Coronary artery (tissue), 2 donors: ENCODE results near the gene LDAH.
A peak's percentile ranks its signal among the peaks of the same experiment; 100 is the strongest.
"Not testable (repeated sequence)": the region's sequence is repeated elsewhere in the genome, so short reads cannot be mapped to it uniquely, and the experiment has no call there.

Source experiments
- DNase-seq: peaks from one replicate; pipeline ENCODE4 v3.0.0-alpha.2; 2017; ENCODE audit warnings: low spot score
- H3K27ac ChIP-seq, 2 donors: fragments of 200-600 bp; sonication (generic); one replicate each; pipeline ENCODE4 v1.5.1; 2016 to 2019
- H3K4me3 ChIP-seq: fragments of 200-600 bp; sonication (generic); 2 replicates; pipeline ENCODE4 v1.5.1; 2016; ENCODE audit warnings: mild to moderate bottlenecking, moderate library complexity
- TF ChIP-seq, protein P1 (sequence below): fragments of 200-600 bp; sonication (generic); IDR thresholded peaks from one replicate; pipeline ENCODE4 v1.5.1; 2019; ENCODE audit warnings: antibody characterized with exemption

The LDAH gene

DNA sequence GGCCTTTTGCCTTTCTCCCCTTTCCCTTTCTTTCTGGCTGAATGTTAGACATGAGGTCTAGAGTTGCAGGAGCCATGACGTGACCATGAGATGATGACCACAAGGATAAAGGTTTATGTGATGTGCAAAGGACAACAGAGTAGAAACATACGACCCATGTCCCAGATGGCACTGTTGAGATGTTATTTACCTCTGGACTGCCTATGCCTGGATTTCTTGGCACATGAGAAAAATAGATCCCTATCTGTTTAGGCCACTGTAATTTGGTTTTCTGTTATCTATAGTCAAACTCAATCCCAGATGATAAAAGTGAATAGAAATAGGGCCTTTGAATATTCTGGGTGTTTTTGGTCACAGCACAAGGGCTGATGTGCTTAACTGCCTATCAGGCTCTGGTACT, 97.1 kb downstream of the LDAH start:
- Histone ChIP-seq H3K4me3 (no peak overlapping the region), H3K27ac (no peak overlapping the region)
- DNase-seq = no peak
- TF ChIP-seq, protein P1, sequence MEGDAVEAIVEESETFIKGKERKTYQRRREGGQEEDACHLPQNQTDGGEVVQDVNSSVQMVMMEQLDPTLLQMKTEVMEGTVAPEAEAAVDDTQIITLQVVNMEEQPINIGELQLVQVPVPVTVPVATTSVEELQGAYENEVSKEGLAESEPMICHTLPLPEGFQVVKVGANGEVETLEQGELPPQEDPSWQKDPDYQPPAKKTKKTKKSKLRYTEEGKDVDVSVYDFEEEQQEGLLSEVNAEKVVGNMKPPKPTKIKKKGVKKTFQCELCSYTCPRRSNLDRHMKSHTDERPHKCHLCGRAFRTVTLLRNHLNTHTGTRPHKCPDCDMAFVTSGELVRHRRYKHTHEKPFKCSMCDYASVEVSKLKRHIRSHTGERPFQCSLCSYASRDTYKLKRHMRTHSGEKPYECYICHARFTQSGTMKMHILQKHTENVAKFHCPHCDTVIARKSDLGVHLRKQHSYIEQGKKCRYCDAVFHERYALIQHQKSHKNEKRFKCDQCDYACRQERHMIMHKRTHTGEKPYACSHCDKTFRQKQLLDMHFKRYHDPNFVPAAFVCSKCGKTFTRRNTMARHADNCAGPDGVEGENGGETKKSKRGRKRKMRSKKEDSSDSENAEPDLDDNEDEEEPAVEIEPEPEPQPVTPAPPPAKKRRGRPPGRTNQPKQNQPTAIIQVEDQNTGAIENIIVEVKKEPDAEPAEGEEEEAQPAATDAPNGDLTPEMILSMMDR = no peak

DNA sequence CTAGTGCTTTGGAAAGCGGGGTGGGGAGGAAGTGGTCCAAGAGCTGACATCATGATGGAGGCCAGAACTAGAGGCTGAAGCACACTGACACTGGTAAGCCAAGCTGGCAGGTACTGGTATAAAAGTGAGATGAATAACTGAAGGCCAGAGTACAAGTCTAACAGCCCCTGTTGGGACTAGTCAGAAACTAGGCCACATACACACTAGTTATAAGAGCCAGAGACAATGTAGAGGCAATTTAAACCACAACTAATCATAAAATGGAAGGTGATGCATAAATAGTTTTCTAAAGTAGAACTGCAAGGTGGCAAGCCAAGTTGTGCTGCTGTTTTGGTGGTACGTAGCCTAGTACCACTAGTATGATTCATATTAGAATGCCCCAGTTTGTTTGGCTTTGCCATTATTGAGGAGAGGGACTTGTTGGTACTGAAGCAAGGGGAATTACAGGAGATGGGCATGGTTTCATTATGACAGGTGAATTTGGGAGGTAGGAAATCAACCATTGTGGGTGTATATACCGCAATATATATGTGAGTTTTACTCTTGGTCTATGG, 98.3 kb downstream of the LDAH start:
- H3K27ac ChIP-seq = peak overlapping the region in 1 of 2 donors; percentile 77
- DNase-seq = no peak
- TF ChIP-seq, protein P1 = no peak
- no peak overlapping the region for H3K4me3 ChIP-seq

DNA sequence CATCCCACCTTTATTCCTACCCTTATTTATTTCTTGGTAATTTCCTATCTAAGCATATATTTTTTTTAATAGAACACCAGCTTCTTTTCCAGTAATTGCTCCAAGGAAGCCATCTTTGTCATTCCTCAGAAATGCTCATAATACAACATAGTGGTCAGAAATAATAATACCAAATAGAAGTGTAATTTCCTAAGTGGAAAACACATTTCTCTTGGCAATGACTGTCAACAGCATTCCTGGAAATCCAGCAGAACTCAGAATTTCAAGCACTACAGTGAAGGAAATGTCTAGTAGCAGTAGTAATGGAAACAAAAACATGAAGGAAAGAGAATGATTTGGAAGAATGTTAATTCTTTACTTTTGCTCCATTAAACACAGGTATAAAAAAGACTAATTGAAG, 99.4 kb downstream of the LDAH start:
- Histone ChIP-seq H3K4me3 (no peak overlapping the region), H3K27ac (peak overlapping the region; percentile 30 to 77)
- TF ChIP-seq, protein P1 = no peak
- no peak for DNase-seq

DNA sequence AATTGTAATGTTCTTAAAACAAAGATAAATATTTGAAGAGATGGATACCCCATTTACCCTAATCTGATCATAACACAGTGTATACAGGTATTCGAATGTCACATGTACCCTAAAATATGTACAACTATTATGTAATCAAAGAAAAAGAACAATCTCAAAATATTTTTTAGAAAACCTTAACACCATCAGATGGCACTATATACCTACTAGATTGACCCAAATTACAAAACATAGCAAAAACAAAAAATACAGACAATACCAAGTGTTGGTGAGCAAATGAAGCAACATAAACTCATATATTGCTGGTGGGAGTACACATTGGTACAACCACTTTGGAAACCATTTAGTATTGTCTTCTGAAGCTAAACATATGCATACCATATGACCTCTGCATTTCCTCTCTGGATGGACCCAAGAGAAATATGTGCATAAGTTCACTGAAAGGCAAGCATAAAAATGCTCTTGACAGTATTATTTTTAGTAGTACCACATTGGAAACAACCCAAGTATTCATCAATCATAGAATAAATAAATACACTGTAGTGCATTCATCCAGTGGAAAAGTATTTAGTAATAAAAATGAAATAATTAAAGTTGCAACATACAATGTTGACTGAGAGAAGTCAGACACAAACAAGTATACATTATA, 100.2 kb downstream of the LDAH start:
- H3K4me3 ChIP-seq = no peak overlapping the region
- DNase-seq = no peak
- TF ChIP-seq, protein P1 = no peak
- H3K27ac ChIP-seq = peak overlapping the region; percentile 30 to 39

DNA sequence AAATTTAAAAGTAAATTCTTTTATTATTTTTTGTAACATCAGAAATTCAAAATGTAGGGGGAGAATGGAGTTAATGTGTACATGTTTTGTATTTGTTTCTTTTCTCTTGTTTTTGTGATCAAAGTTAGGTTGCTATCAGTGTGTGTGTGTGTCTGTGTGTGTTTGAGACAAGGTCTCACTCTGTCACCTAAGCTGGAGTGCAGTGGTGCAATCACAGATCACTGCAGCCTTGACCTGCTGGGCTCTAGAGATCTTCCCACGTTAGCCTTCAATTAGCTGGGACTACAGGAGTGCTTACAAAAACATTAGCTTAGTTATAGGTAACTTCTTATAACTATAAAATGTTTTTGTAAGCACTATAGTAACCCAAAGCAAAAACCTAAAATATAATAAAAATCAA, 105.3 kb downstream of the LDAH start:
- H3K27ac ChIP-seq = no peak overlapping the region
- TF ChIP-seq, protein P1 = no peak
- no peak for DNase-seq
- H3K4me3 ChIP-seq = no peak overlapping the region

DNA sequence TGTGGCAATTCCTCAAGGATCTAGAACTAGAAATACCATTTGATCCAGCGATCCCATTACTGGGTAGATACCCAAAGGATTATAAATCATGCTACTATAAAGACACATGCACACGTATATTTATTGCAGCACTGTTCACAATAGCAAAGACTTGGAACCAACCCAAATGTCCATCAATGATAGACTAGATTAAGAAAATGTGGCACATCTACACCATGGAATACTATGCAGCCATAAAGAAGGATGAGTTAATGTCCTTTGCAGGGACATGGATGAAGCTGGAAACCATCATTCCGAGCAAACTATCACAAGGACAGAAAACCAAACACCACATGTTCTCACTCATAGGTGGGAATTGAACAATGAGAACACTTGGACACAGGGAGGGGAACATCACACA, 106.7 kb downstream of the LDAH start:
- not testable (repeated sequence) for H3K27ac ChIP-seq, H3K4me3 ChIP-seq

DNA sequence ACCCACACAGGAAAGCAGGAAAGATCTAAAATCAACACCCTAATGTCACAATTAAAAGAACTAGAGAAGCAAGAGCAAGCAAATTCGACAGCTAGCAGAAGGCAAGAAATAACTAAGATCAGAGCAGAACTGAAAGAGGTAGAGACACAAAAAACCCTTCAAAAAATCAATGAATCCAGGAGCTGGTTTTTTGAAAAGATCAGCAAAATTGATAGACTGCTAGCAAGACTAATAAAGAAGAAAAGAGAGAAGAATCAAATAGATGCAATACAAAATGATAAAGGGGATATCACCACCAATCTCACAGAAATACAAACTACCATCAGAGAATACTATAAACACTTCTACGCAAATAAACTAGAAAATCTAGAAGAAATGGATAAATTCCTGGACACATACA, 108.5 kb downstream of the LDAH start:
- H3K27ac ChIP-seq, DNase-seq, H3K4me3 ChIP-seq: not testable (repeated sequence)

More for the DNA sequence above, 106.7 kb downstream of the LDAH start:
- not testable (repeated sequence) for DNase-seq

DNA sequence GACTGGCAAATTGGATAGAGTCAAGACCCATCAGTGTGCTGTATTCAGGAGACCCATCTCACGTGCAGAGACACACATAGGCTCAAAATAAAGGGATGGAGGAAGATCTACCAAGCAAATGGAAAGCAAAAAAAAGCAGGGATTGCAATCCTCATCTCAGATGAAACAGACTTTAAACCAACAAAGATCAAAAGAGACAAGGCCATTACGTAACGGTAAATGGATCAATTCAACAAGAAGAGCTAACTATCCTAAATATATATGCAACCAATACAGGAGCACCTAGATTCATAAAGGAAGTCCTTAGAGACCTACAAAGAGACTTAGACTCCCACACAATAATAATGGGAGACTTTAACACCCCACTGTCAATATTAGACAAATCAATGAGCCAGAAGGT, 109.3 kb downstream of the LDAH start:
- DNase-seq, H3K4me3 ChIP-seq, H3K27ac ChIP-seq: not testable (repeated sequence)

DNA sequence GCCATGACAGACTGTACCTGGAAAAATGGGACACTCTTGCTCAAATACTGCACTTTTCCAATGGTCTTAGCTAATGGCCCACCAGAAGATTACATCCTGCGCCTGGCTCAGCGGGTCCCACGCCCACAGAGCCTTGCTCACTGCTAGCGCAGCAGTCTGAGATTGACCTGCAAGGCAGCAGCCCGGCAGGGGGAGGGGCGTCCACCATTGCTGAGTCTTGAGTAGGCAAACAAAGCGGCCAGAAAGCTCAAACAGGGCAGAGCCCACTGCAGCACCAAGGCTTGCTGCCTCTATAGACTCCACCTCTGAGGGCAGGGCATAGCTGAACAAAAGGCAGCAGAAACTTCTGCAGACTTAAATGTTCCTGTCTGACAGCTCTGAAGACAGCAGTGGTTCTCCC, 111.3 kb downstream of the LDAH start:
- DNase-seq, H3K4me3 ChIP-seq, H3K27ac ChIP-seq: not testable (repeated sequence)
